Measurements from ENCODE around the gene PDE2A.
"Not testable (repeated sequence)": the region's sequence is repeated elsewhere in the genome, so short reads cannot be mapped to it uniquely, and the experiment has no call there.

GRCh38 chr11:72555014-72555522 is 119.2 kb downstream of the PDE2A start:
- not testable (repeated sequence) for TF ChIP-seq CTCF (IDR thresholded peaks at IDR 0.05; ENCODE audit: insufficient read depth, low read depth, low read length); EZH2 (IDR thresholded peaks at IDR 0.05; ENCODE audit: insufficient read depth, low read length)

Data from astrocyte (in vitro differentiated cells and primary cell).